Breast epithelium (tissue), 3 donors: ENCODE measurements around the gene PIM3.

Experiments used
- CTCF ChIP-seq, 3 donors: fragments of 450-650 bp; IDR thresholded peaks; one replicate each; pipeline ENCODE4 v1.5.1; 2016 to 2017; ENCODE audit warnings: antibody characterized with exemption in 3 of 3, mild to moderate bottlenecking in 3 of 3, moderate library complexity in 3 of 3
- POLR2A ChIP-seq: fragments of 450-650 bp; IDR thresholded peaks from one replicate; pipeline ENCODE4 v1.6.1; 2016; ENCODE audit warnings: antibody characterized with exemption, mild to moderate bottlenecking, moderate library complexity
- POLR2AphosphoS5 ChIP-seq, 3 donors: sonication (generic); formaldehyde crosslinking; IDR thresholded peaks; one replicate each; pipeline ENCODE4 v1.6.1; 2017; ENCODE audit warnings: antibody characterized with exemption in 3 of 3

GRCh38 chr22:49915610-49916009, 45.0 kb upstream of the PIM3 start:
- no peak for TF ChIP-seq CTCF (IDR thresholded peaks at IDR 0.05)
- TF ChIP-seq POLR2A: no peak
- TF ChIP-seq POLR2AphosphoS5 (IDR thresholded peaks at IDR 0.05): no peak
